ENCODE measurements around the gene ANKRD39.

ANKRD39 gene

DNA sequence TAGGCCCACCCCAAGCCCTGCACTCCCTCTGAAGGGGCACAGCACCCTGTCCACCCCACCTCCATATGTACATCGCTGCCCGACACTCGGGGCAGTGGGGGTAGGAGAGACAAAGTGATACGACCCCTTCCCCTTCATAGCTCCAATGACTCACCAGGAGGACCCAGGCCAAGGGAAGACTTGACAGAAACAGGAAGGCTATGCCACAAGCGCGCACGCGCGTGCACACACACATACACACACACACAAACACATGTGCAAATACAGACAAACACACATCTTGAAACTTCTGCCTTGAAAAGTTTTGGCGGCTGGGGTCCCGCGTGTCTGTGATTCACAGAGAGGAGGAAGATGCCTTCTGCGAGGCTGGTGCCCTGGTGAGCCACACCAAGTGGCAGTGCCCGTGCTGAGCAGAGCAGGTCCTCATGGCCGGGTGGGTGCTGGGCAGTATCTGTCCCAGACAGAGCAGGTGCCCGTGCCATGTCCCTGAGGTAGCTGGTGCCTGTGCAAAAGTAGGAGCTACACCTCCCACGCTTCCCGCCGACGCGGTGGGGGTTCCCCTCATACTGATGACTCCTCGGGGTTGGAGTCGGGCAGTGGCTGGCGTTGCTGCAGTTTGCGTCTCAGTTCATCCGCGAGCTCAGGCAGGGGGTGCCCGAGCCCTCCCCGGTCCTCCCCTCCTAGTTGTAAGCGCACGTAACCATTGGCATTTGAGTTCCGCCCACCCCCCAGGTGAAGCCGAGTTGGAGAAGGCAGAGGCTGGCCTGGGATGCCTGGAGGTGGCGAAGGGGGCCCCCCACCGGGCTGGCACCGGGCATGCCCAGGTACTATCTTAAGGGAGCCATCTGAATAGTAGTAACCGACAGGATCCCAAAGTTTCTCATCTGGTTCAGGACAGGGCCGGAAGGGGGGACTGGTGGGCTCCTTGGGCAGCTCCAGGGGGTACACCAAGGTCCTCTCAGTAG, 2.5 kb upstream of the ANKRD39 start:
- no peak overlapping the region for H2AFZ ChIP-seq (ENCODE audit: low read depth, low read length)
- peaks cover 22% of the 10 kb centered on the region for H3K4me1 ChIP-seq (ENCODE audit: control insufficient read depth, insufficient read depth, low read depth, low read length)
- H4K8ac ChIP-seq (ENCODE audit: low read length) = peak overlapping the region; percentile 24
- H3K27me3 ChIP-seq (ENCODE audit: control insufficient read depth in 1 of 2, insufficient read depth in 1 of 2, low read length in 2 of 2) = no peaks in the 10 kb centered on the region
- no peak for DNase-seq
- H2BK15ac ChIP-seq (ENCODE audit: low read depth, poor library complexity, severe bottlenecking) = no peak overlapping the region
- no peak overlapping the region for H2AK5ac ChIP-seq (ENCODE audit: low read length, severe bottlenecking)
- H2BK120ac ChIP-seq (ENCODE audit: low read depth, low read length) = no peak overlapping the region
- H3K14ac ChIP-seq (ENCODE audit: low read length in 2 of 2) = no peak overlapping the region
- no peak overlapping the region for H3K9ac ChIP-seq (ENCODE audit: low read length)
- H3K79me1 ChIP-seq (replicated peaks; ENCODE audit: low read length, poor library complexity, severe bottlenecking) = peaks cover 52% of the 10 kb centered on the region
- no peaks in the 10 kb centered on the region for H3K9me3 ChIP-seq (ENCODE audit: control insufficient read depth, low read length)
- WGBS = 95% methylated on average over 38 of the region's 38 CpGs
- peaks cover 51% of the 10 kb centered on the region in 2 experiments for H3K36me3 ChIP-seq (ENCODE audit: control insufficient read depth in 1 of 2, insufficient read depth in 2 of 2, low read depth in 1 of 2, low read length in 2 of 2)
- no peak overlapping the region for H3K4me3 ChIP-seq (ENCODE audit: insufficient read depth in 1 of 2, low read depth in 1 of 2, low read length in 2 of 2)
- H3K27ac ChIP-seq (ENCODE audit: low read length, poor library complexity, severe bottlenecking) = no peak overlapping the region
- no peak overlapping the region for H2BK5ac ChIP-seq (ENCODE audit: low read depth, low read length, poor library complexity, severe bottlenecking)
- no peak overlapping the region for H3K18ac ChIP-seq (ENCODE audit: low read depth in 1 of 2, low read length in 2 of 2)
- no peak overlapping the region for H3K4me2 ChIP-seq (ENCODE audit: low read length, poor library complexity, severe bottlenecking)
- H2BK12ac ChIP-seq (ENCODE audit: low read length in 2 of 2) = peak overlapping the region in 1 of 2 experiments; percentile 10
- H3K4ac ChIP-seq (ENCODE audit: low read depth in 1 of 2, low read length in 2 of 2) = no peak overlapping the region
- H3K23ac ChIP-seq (ENCODE audit: low read length in 2 of 2) = no peak overlapping the region
- peak overlapping the region; percentile 78 for H4K91ac ChIP-seq (ENCODE audit: low read length)

DNA sequence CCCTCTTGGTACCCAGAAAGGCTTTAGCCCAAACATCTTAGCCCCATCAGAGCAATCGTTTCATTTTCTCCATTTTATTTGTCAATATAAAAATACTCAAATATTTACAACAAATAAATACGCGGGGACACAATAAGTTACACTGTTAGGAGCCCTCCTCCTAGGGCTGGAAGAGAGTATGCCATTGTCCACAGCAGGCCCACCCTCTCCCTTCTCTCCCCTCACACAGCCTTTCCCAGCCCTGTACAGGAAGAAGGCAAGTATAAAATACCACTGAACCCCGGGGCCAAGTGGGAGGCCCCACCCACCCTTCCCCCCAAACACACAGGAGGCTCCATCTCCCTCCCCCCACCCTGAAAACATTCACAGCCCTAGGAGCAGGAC, 1.9 kb upstream of the ANKRD39 start:
- no peak overlapping the region for H2BK120ac ChIP-seq (ENCODE audit: low read depth, low read length)
- H2AFZ ChIP-seq (ENCODE audit: low read depth, low read length) = no peak overlapping the region
- H4K8ac ChIP-seq (ENCODE audit: low read length) = no peak overlapping the region
- no peak for DNase-seq
- H3K27ac ChIP-seq (ENCODE audit: low read length, poor library complexity, severe bottlenecking) = no peak overlapping the region
- H3K4ac ChIP-seq (ENCODE audit: low read depth in 1 of 2, low read length in 2 of 2) = no peak overlapping the region
- no peak overlapping the region for H3K23ac ChIP-seq (ENCODE audit: low read length in 2 of 2)
- H2AK5ac ChIP-seq (ENCODE audit: low read length, severe bottlenecking) = no peak overlapping the region
- peak overlapping the region in 1 of 2 experiments; percentile 10 for H2BK12ac ChIP-seq (ENCODE audit: low read length in 2 of 2)
- peaks cover 22% of the 10 kb centered on the region for H3K4me1 ChIP-seq (ENCODE audit: control insufficient read depth, insufficient read depth, low read depth, low read length)
- peaks cover 48% of the 10 kb centered on the region for H3K79me1 ChIP-seq (replicated peaks; ENCODE audit: low read length, poor library complexity, severe bottlenecking)
- H3K4me3 ChIP-seq (ENCODE audit: insufficient read depth in 1 of 2, low read depth in 1 of 2, low read length in 2 of 2) = no peak overlapping the region
- H3K14ac ChIP-seq (ENCODE audit: low read length in 2 of 2) = no peak overlapping the region
- H3K27me3 ChIP-seq (ENCODE audit: control insufficient read depth in 1 of 2, insufficient read depth in 1 of 2, low read length in 2 of 2) = no peaks in the 10 kb centered on the region
- H3K18ac ChIP-seq (ENCODE audit: low read depth in 1 of 2, low read length in 2 of 2) = no peak overlapping the region
- H3K9me3 ChIP-seq (ENCODE audit: control insufficient read depth, low read length) = no peaks in the 10 kb centered on the region
- 85% methylated on average over 4 of the region's 4 CpGs for WGBS
- no peak overlapping the region for H2BK15ac ChIP-seq (ENCODE audit: low read depth, poor library complexity, severe bottlenecking)
- H3K4me2 ChIP-seq (ENCODE audit: low read length, poor library complexity, severe bottlenecking) = no peak overlapping the region
- peaks cover 44 to 45% of the 10 kb centered on the region in 2 experiments for H3K36me3 ChIP-seq (ENCODE audit: control insufficient read depth in 1 of 2, insufficient read depth in 2 of 2, low read depth in 1 of 2, low read length in 2 of 2)
- H3K9ac ChIP-seq (ENCODE audit: low read length) = peak overlapping the region; percentile 70
- no peak overlapping the region for H2BK5ac ChIP-seq (ENCODE audit: low read depth, low read length, poor library complexity, severe bottlenecking)
- H4K91ac ChIP-seq (ENCODE audit: low read length) = no peak overlapping the region

- Histone ChIP-seq H2BK5ac (ENCODE audit: low read depth, low read length, poor library complexity, severe bottlenecking) (no peak overlapping the region), H3K4ac (ENCODE audit: low read depth in 1 of 2, low read length in 2 of 2) (no peak overlapping the region), H3K9me3 (ENCODE audit: control insufficient read depth, low read length) (no peaks in the 10 kb centered on the region), H2BK15ac (ENCODE audit: low read depth, poor library complexity, severe bottlenecking) (no peak overlapping the region), H3K4me2 (ENCODE audit: low read length, poor library complexity, severe bottlenecking) (peak overlapping the region; percentile 57), H3K14ac (ENCODE audit: low read length in 2 of 2) (no peak overlapping the region), H3K79me1 (replicated peaks; ENCODE audit: low read length, poor library complexity, severe bottlenecking) (peaks cover 46% of the 10 kb centered on the region), H4K91ac (ENCODE audit: low read length) (peak overlapping the region; percentile 73), H2BK12ac (ENCODE audit: low read length in 2 of 2) (peak overlapping the region in 1 of 2 experiments; percentile 15), H3K9ac (ENCODE audit: low read length) (peak overlapping the region; percentile 70), H2AFZ (ENCODE audit: low read depth, low read length) (no peak overlapping the region), H3K27ac (ENCODE audit: low read length, poor library complexity, severe bottlenecking) (no peak overlapping the region), H2BK120ac (ENCODE audit: low read depth, low read length) (no peak overlapping the region), H4K8ac (ENCODE audit: low read length) (no peak overlapping the region), H3K18ac (ENCODE audit: low read depth in 1 of 2, low read length in 2 of 2) (peak overlapping the region in 1 of 2 experiments; percentile 16), H3K27me3 (ENCODE audit: control insufficient read depth in 1 of 2, insufficient read depth in 1 of 2, low read length in 2 of 2) (no peaks in the 10 kb centered on the region), H2AK5ac (ENCODE audit: low read length, severe bottlenecking) (peak overlapping the region; percentile 7), H3K4me1 (ENCODE audit: control insufficient read depth, insufficient read depth, low read depth, low read length) (peaks cover 22% of the 10 kb centered on the region), H3K23ac (ENCODE audit: low read length in 2 of 2) (no peak overlapping the region), H3K36me3 (ENCODE audit: control insufficient read depth in 1 of 2, insufficient read depth in 2 of 2, low read depth in 1 of 2, low read length in 2 of 2) (peaks cover 41 to 42% of the 10 kb centered on the region in 2 experiments), H3K4me3 (ENCODE audit: insufficient read depth in 1 of 2, low read depth in 1 of 2, low read length in 2 of 2) (peak overlapping the region in 1 of 2 experiments; percentile 72)
- peak; percentile 25 for DNase-seq
- WGBS = 55% methylated on average over 10 of the region's 11 CpGs
Measured at GRCh38 chr2:96859099-96859649, 1.4 kb upstream of the ANKRD39 start.
